BJ (cell line): ENCODE results near the gene ITGAL. TPM values are rescaled to one million over a fixed set of nuclear protein-coding genes. Genes with fewer than 3 reads are reported as not detected.

ENCODE experiments used
- CTCF ChIA-PET: fragments of 350-600 bp; formaldehyde crosslinking; extraction: SDS; loops from one replicate; lab custom pipeline; 2021; ENCODE audit warnings: antibody characterized with exemption, inconsistent platforms; lab: Yijun Ruan, JAX
- POLR2A ChIA-PET: fragments of 300-600 bp; sonication (Branson Sonifier 250); formaldehyde crosslinking; extraction: SDS; loops from one replicate; lab custom pipeline; 2021; ENCODE audit warnings: antibody characterized with exemption; lab: Charles Lee
- DNase-seq: peaks from one replicate; pipeline ENCODE4 v3.0.0-alpha.2; 2011; ENCODE audit warnings: low read depth
- H3K27me3 ChIP-seq: 2 replicates; pipeline ENCODE4 v1.6.0; 2011; ENCODE audit warnings: low read length; ENCODE audit not compliant: control insufficient read depth, insufficient read depth
- H3K36me3 ChIP-seq: 2 replicates; pipeline ENCODE4 v1.5.1; 2011; ENCODE audit warnings: low read length; ENCODE audit not compliant: control insufficient read depth, insufficient read depth
- H3K4me3 ChIP-seq: 2 replicates; pipeline ENCODE4 v1.5.1; 2011; ENCODE audit warnings: low read depth, mild to moderate bottlenecking, control low read depth, low read length
- CTCF ChIP-seq: IDR thresholded peaks from 2 replicates; pipeline ENCODE4 v1.5.1; 2011; ENCODE audit warnings: low read depth, mild to moderate bottlenecking, control low read depth, inconsistent platforms, low read length, moderate library complexity; ENCODE audit not compliant: insufficient read depth
- polyA plus RNA-seq: library from polyadenylated mRNA; depleted of rRNA; stranded (reverse); fragments of >200 nt; gene quantifications from 2 replicates; pipeline ENCODE4 v1.2.3, GENCODE V29; 2011

ITGAL gene
- polyA plus RNA-seq, 1 experiment: 0.06 TPM

- CTCF ChIA-PET: interaction anchor here (1.7 kb wide), 1 partner anchor 21 kb away, joined by 4 read pairs; no protein-coding TSS in a partner anchor
- H3K36me3 ChIP-seq: peaks cover 15% of the 10 kb centered on the region
- H3K4me3 ChIP-seq: no peak overlapping the region
- TF ChIP-seq CTCF: no peak
- POLR2A ChIA-PET: interaction anchor here (0.5 kb wide), 1 partner anchor 55 kb away, joined by 9 read pairs; no protein-coding TSS in a partner anchor
- no peak for DNase-seq
- H3K27me3 ChIP-seq: no peaks in the 10 kb centered on the region
Measured at GRCh38 chr16:30556125-30556473, 83.6 kb downstream of the ITGAL start.

- H3K36me3 ChIP-seq: peaks cover 15% of the 10 kb centered on the region
- peak overlapping the region; percentile 86 for H3K4me3 ChIP-seq
- ChIA-PET POLR2A (no interaction called here), CTCF (interaction anchor here (1.3 to 2.2 kb wide), 6 partner anchors 14 to 127 kb away, joined by 4 to 9 read pairs (median 4); partner anchors contain the start of gene DCTPP1)
- DNase-seq: no peak
- H3K27me3 ChIP-seq: no peaks in the 10 kb centered on the region
- TF ChIP-seq CTCF: no peak
Measured at GRCh38 chr16:30557707-30557956, 85.1 kb downstream of the ITGAL start.

GRCh38 chr16:30557957-30558788 is 85.6 kb downstream of the ITGAL start, which contains the start of gene ZNF764:
ZNF764 (minus strand) TSS chr16:30558374; CDS start chr16:30558182, 192 bp downstream.
- TF ChIP-seq CTCF: no peak
- POLR2A ChIA-PET: interaction anchor here (0.6 kb wide), 1 partner anchor 486 kb away, joined by 3 read pairs; no protein-coding TSS in a partner anchor
- CTCF ChIA-PET: interaction anchor here (1.3 to 2.2 kb wide), 7 partner anchors 14 to 128 kb away, joined by 4 to 9 read pairs (median 4); partner anchors contain the start of genes DCTPP1 and ZNF747
- peaks cover 11% of the 10 kb centered on the region for H3K36me3 ChIP-seq
- no peaks in the 10 kb centered on the region for H3K27me3 ChIP-seq
- peak within 1 kb of the TSS; percentile 86 for H3K4me3 ChIP-seq
- DNase-seq: peak; percentile 88

DNA sequence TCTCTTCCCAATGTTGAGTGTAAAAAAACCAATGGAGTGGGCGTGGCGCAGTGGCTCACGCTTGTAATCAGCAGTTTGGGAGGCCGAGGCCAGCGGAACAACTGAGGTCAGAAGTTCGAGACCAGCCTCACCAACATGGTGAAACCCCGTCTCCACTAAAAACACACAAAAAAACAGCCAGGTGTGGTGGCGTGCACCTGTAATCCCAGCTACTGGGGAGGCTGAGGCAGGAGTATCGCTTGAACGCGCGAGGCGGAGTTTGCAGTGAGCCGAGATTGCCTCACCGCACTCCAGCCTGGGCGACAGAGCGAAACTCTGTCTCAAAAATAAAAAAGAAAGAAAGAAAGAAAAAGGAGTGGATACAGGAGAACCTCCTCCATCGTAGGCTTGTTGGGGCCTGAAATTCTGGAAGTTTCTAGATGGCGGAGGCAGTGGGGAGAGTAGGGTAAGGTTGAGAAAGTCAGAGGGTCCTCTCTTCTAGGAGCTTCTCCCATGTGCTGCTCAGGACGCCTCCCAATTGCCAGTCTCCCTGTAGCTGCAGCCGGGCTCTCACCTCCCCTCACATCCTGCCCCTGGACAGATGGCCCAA is 86.3 kb downstream of the ITGAL start:
- peaks cover 11% of the 10 kb centered on the region for H3K36me3 ChIP-seq
- TF ChIP-seq CTCF: no peak
- H3K27me3 ChIP-seq: no peaks in the 10 kb centered on the region
- DNase-seq: no peak
- POLR2A ChIA-PET: interaction anchor here (0.6 kb wide), 1 partner anchor 487 kb away, joined by 3 read pairs; no protein-coding TSS in a partner anchor
- H3K4me3 ChIP-seq: peak overlapping the region; percentile 10
- CTCF ChIA-PET: interaction anchor here (1.4 to 2.2 kb wide), 4 partner anchors 13 to 129 kb away, joined by 4 to 9 read pairs (median 6); partner anchors contain the start of genes DCTPP1 and ZNF747

DNA sequence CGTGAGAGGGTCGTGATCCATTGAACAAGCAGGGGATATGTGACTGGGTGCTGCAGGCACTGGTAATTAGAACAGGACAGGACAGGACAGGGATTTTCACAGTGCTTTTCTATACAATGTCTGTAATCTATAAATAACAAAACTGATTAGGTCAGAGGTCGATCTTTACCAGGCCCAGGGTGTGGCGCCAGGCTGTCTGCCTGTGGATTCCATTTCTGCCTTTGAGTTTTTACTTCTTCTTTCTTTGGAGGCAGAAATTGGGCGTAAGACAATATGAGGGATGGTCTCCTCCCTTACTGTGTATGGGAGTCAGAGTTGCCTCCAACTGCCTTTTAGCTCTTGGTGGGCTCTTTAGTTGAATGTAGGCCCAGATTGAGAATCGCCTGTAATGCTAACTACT is 87.1 kb downstream of the ITGAL start:
- H3K27me3 ChIP-seq: no peaks in the 10 kb centered on the region
- peaks cover 8% of the 10 kb centered on the region for H3K36me3 ChIP-seq
- DNase-seq: no peak
- no peak overlapping the region for H3K4me3 ChIP-seq
- no peak for TF ChIP-seq CTCF
- ChIA-PET POLR2A (no interaction called here), CTCF (interaction anchor here (0.7 to 1.8 kb wide), 3 partner anchors 24 to 129 kb away, joined by 3 to 8 read pairs (median 5); partner anchors contain the start of genes DCTPP1, PRR14 and ZNF747)
